ENCODE measurements around the gene TCF7L1.
"Not testable (repeated sequence)": the region's sequence is repeated elsewhere in the genome, so short reads cannot be mapped to it uniquely, and the experiment has no call there.

Gene TCF7L1

GRCh38 chr2:85302121-85302520, 168.9 kb downstream of the TCF7L1 start:
- DNase-seq = no peak

- DNase-seq = no peak
Measured at GRCh38 chr2:85303780-85304531, 170.8 kb downstream of the TCF7L1 start.

DNA sequence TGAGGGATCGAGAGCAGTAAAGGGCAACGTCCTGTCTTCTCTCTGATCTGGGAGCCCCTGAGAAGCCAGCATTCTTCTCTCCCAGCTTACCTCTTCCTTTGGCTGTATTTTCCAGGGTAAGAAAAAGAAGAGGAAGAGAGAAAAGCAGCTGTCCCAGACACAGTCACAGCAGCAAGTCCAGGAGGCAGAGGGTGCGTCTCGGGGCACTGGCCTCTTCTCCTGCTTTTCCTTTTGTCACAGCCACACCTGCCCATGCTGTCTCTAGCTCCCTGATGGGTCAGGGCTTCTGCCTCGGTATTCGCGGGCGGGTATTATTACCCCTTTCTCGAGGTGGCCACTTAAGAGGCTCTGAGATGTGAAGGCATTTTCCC, 174.3 kb downstream of the TCF7L1 start:
- no peak for DNase-seq

GRCh38 chr2:85308201-85308600, 175.0 kb downstream of the TCF7L1 start:
- no peak for DNase-seq

- DNase-seq = peak; percentile 46
Measured at GRCh38 chr2:85308896-85309555, 175.8 kb downstream of the TCF7L1 start.

DNA sequence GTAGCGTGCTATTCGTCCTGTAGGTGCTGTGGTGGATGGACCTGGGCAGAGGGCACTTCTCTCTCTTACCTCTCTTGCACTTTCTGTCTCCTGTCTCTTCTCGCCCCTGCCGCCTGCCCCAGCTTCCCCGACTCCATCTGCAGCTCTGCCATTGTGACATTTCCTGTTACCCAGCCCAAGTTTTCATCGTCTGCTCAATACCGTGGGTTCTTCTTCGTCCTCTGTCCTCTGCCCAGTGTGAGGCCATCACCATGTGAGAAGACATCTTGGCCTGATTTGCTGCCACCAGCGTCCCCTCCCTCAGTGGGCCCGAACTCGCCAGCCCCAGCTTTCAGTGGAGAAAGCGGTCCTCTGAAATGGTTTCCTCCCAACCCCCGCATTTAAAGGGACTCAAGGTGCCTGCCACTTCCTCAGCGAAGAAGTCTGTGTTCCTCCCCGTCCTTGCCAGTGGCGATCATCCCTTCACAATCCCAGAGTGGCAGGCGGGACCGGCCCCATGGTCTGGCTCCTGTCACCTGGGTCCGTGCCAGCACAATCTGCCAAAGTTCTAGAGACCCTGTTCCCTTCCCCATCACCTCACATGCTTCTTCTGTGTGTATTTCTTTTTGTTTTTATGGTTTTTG, 176.6 kb downstream of the TCF7L1 start:
- DNase-seq = no peak

DNA sequence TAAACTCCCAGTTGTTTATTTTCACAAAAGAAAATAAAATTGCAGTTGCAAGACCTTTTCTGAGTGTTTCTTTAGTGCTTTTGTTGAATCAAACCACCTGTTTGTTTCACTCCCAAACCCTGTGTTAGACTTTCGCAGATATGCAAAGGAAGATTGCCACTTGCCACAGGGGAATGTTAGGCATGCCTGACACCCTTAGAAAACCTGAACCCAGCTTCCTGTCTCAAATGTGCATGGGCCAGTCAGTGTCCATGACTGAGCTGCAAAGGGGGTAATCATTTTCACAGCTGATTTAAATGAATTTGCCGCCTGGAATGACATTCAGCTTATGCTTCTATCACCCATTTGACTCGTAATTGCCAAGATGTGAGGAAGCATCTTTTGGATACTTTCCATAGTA, 177.1 kb downstream of the TCF7L1 start:
- no peak for DNase-seq

GRCh38 chr2:85312404-85312803, 179.2 kb downstream of the TCF7L1 start:
- no peak for DNase-seq

DNA sequence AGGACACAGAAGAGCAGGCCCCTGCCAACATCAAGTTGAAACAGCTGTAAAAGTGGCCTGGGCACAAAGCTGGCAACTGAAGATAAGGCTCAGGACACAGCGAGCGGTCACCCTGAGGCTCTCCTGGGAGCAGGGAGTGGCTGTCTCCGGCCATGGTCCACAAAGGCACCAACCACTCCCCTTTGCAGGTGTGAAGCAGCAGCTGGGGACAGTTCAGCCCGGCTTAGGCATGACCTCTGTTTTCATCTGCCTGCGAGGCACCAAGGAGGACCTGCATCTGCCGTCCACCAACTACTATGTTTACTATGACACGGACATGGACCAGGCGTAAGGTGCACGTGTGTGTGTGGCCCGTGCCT, 181.7 kb downstream of the TCF7L1 start:
- DNase-seq = no peak

DNA sequence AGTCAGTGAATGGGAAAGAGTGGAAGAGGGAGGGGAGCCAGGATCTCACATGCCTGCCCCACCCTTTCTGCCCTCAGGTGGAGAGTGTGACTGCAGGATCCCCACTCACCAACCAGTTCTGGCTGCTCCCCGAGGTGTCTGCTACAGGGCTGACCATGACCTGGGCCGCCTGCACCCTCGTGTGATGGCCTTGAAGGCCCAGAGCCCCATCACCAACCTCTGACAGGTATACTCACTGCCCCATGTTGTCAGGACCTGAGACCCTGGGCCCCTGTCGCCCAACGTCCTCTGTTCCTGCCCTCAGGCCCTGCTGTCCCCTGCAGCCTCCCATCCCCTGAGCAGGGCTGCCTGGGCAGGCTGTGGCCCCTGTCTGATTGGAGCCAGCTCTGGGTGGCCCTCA, 182.7 kb downstream of the TCF7L1 start:
- DNase-seq = not testable (repeated sequence)

DNA sequence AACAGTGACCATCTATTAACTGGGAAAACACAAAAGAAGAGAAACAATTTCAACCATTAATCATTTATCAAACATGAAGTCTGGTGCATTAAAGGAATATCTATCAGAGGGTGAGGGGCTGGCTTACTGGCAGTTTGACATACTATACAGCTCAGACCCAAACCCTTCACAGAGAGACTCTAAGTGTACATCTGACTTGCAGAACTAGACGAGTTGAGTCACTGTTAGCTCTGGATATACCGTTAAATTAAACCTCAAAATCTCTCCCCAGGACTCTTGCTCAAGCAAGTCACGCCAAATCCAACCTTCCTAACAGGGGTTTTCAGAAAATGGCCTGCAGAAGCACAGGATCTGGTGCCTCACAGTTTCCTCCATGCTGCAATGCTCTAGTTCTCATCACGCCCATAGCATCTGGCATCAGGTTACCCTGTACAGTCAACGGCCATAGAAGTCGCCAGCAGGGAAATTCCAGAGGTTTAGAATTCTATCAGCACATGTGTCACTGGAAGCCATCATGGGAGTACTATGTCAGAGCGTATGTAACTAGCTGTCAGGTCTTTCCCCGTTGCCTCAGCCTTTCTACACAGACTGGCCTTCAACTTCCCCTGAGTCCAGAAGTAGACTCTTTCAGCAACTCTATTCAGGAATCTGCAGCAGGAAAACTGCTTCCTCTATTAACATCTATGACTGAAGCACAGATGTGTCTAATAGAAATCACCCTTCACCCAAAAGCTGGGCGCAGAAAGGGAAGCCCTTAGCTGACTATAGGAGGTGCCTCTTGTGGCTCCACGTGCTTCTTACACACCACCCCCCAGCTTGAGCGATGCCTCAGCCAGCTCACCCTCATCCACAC, 185.3 kb downstream of the TCF7L1 start:
- DNase-seq = no peak

GRCh38 chr2:85319796-85320195, 186.6 kb downstream of the TCF7L1 start:
- no peak for DNase-seq

DNA sequence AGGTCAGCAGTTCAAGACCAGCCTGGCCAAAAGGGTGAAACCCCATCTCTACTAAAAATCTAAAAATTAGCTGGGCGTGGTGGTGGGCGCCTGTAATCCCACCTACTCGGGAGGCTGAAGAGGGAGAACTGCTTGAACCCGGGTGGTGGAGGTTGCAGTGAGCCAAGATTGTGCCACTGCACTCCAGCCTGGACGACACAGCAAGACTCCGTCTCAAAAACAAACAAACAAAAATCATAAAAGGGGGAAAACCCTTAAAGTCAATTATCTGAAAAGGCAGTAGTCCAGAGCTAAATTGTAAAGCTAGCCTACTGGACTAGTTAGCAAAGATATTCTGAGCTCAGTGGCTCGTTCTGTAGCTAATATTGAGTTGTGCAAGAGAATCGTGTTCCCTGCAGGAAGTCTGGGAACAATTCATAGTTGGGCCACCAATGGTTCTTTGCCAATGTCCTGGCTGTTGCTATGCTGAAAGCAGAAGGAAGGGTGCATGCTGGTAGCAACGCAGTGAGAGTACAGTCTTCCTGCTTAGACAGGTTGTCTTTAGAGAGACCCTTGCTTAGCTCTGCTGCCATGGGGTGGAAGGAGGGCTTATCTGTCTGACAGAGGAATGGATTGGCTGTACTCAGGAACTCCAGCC, 190.3 kb downstream of the TCF7L1 start:
- DNase-seq = no peak

- DNase-seq = not testable (repeated sequence)
Measured at GRCh38 chr2:85323988-85324367, 190.8 kb downstream of the TCF7L1 start.

DNA sequence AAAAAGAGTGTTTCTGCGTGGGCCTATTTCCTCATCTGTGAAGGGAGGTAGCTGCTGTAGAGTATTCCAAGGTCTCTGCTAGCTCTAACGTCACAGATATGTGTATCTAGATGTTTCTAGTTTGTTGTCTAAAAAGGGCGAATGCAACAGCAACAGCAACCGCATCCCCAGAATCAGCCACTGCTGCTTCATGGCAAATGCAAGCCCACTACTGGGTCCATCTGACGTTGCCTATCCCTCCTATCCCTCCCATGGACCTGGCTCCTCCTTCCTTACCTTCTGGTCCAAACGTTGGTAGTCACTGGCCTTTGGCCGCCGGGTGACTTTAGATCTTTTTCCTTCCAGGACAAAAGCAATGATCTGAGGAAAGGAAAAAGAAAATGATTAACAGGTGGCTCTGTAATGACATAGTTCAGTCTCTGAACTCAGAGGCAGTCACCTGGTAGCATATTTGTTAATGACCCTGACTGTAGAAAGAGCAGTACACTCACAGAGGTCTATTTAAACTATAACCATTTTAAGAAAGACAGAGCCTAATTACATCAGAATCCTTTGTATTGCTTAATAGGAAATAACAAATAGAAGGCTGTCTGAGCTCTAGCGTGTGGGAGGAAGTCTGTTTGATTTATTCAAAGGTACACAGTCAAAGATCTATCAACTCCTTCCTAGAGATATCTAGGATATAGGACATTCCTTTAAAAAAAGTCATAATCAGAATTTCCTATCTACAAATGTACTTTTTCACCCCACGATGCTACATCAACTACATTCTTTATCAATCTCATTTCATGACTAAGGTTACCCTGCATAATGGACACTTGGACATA, 191.7 kb downstream of the TCF7L1 start:
- DNase-seq = no peak

DNA sequence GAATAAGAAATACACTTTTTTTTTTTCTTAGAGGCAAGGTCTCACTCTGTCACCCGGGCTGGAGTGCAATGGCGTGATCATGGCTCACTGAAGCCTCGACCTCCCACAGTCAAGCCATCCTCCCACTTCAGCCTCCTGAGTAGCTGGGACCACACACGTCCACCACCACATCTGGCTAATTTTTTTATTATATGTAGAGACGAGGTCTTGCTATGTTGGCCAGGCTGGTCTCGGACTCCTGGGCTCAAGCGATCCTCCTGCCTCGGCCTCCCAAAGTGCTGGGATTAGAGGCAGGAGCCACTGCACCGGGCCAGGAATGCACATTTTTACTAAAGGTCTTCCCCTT, 192.2 kb downstream of the TCF7L1 start:
- DNase-seq = no peak

GRCh38 chr2:85326406-85327159, 193.4 kb downstream of the TCF7L1 start:
- peak; percentile 15 for DNase-seq

DNA sequence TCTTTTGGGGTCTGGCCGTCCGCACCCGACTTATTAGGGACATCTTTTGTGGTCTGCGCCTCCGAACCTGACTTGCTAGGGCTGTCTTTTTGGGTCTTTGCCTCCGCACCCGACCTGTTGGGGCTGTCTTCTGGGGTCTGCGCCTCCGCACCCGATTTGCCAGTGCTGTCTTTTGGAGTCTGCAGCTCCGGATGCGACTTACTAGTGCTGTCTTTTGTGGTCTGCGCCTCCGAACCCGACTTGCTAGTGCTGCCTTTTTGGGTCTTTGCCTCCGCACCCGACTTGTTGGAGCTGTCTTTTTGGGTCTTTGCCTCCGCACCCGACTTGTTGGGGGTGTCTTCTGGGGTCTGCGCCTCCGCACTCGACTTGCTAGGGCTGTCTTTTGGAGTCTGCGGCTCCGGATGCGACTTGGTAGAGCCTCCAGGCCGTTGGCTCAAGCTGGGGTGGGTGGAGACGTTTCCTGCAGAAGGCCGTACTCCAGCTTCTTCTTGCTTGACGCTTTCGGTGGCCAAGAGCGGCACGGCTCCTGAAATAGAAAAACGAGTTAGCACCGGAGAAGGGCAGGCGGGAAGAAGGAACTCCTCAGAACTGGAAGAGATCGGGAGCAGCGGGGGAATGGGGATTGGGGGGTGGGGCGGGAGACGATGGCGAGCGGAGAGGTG, 194.1 kb downstream of the TCF7L1 start:
- no peak for DNase-seq

- peak; percentile 92 for DNase-seq
Measured at GRCh38 chr2:85327822-85328617, 194.8 kb downstream of the TCF7L1 start, which contains the start of gene TGOLN2. Gene TGOLN2 (minus strand): TSS chr2:85327989. CDS start chr2:85327962, 27 bp downstream.

GRCh38 chr2:85329181-85329651, 196.0 kb downstream of the TCF7L1 start:
- no peak for DNase-seq
